ACHN (cell line): ENCODE data around the gene APEH.

Experiments used
- DNase-seq: peaks from one replicate; pipeline ENCODE4 v3.0.0-alpha.2; 2015
- in situ Hi-C: cut with HindIII; loops from 2 replicates; pipeline ENCODE4 v1.10.0; 2017; ENCODE audit warnings: low sequenced_read_pairs, low pct_ligation_motif_present, low pct_unique_long_range_greater_than_20kb

Gene APEH

GRCh38 chr3:49673715-49674496, at the start of gene APEH:
Gene APEH (plus strand): TSS chr3:49674351. CDS start chr3:49674402, 51 bp downstream.
- in situ Hi-C loops: no loop called here
- DNase-seq: peak; percentile 97

- in situ Hi-C loops: no loop called here
- no peak for DNase-seq
These were observed 49.1 kb upstream of the APEH start for GRCh38 chr3:49625071-49625470.

GRCh38 chr3:49626101-49626581, 48.0 kb upstream of the APEH start:
- no peak for DNase-seq
- in situ Hi-C loops: no loop called here

DNA sequence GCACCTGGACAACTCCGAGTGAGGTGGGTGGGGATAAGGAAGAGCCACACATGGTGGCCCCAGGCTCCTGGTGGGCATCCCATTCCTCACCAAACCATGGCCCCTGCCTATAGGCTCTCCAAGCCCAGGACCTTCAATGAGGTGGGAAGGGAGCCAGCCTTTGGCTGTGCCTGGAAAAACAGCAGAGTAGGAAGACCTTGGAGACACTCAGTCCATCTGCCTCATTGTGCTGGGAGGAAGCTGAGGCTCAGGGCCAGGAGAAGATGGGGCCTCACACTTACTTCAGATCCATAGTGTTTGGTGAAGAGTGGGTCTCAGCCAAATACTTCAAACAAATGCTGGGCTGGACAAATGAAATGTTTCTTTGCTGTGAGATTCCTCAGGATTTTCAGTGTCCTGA, 47.4 kb upstream of the APEH start:
- no peak for DNase-seq
- in situ Hi-C loops: no loop called here

- no peak for DNase-seq
- in situ Hi-C loops: no loop called here
These were observed 46.5 kb upstream of the APEH start for GRCh38 chr3:49627634-49628033.

- no peak for DNase-seq
- in situ Hi-C loops: no loop called here
These were observed 45.9 kb upstream of the APEH start for GRCh38 chr3:49628249-49628648.

DNA sequence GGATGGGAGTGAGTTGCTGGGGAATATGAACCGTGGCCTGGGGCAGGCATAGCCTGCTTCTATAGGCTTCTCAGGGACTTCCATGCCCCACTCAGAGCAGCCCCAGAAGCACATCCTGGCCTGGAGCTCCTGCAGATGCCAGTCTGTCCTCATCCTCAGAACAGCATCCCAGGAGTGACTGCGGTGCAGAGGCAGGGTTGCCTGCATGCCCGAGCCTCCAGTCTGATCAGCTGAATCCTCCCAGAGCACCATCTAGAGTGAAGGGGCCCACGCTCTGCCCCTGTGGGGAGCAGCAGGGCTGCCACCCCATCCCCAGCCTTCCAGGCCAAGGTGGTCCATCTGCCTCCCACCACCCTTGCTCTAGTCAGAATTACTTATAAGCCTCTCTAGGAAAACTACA, 44.7 kb upstream of the APEH start:
- in situ Hi-C loops: no loop called here
- DNase-seq: no peak

- in situ Hi-C loops: no loop called here
- no peak for DNase-seq
These were observed 44.3 kb upstream of the APEH start for GRCh38 chr3:49629866-49630265.

DNA sequence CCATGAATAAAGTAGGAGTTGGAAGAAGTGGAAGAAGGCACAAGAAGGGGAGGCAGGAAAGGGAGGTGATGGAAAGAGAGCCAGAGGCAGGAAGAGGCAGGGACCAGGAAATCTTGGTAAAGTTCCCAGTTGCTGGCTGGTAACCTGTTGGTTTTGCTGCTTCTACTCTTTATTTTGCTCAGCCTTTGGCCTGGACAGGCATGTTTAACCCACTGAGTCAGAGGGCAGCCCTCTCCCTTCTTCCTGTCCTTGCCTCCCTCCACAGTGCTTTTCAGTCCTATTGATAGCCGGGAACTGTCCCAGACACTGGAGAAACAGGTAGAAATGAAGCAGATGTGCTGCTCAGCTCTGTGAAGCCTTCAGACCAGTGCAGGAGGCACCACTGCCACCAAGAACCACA, 43.4 kb upstream of the APEH start:
- DNase-seq: no peak
- in situ Hi-C loops: no loop called here

DNA sequence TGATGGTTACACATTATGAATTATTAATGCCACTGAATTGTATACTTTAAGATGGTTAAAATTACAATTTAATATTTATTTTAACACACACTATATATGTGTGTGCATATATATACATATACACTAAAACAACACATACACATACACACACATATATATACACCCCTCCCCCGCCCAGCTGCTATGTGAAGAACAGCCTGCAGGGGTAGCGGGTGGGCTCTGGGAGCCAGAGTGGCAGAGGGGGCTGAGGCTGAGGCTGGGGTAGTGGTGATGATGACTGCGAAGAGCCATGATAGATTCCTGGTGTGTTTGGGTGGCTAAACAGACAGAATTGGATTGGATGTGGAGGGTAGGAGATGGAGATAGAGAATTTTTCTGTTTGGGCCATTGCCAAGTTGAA, 39.4 kb upstream of the APEH start:
- DNase-seq: no peak
- in situ Hi-C loops: no loop called here

- DNase-seq: no peak
- in situ Hi-C loops: no loop called here
These were observed 37.1 kb upstream of the APEH start for GRCh38 chr3:49636883-49637609.

GRCh38 chr3:49638445-49638844, 35.7 kb upstream of the APEH start:
- DNase-seq: peak; percentile 45
- in situ Hi-C loops: no loop called here

GRCh38 chr3:49639551-49639950, 34.6 kb upstream of the APEH start:
- in situ Hi-C loops: no loop called here

GRCh38 chr3:49641292-49641691, 32.9 kb upstream of the APEH start:
- in situ Hi-C loops: no loop called here
- no peak for DNase-seq

More at GRCh38 chr3:49639551-49639950, 34.6 kb upstream of the APEH start:
- DNase-seq: no peak

GRCh38 chr3:49641921-49642707, 32.0 kb upstream of the APEH start:
- no peak for DNase-seq
- in situ Hi-C loops: no loop called here

DNA sequence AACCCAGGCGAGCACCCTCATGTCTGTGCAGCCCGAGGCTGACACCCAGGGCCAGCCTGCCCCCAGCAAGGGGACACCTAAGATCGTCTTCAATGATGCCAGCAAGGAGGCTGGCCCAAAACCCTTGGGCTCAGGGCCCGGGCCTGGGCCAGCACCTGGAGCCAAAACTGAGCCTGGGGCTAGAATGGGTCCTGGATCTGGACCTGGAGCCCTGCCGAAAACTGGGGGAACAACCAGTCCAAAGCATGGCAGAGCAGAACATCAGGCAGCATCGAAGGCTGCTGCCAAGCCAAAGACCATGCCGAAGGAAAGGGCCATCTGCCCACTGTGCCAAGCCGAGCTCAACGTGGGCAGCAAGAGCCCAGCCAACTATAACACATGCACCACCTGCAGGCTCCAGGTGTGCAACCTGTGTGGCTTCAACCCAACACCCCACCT, 31.4 kb upstream of the APEH start:
- no peak for DNase-seq
- in situ Hi-C loops: no loop called here

DNA sequence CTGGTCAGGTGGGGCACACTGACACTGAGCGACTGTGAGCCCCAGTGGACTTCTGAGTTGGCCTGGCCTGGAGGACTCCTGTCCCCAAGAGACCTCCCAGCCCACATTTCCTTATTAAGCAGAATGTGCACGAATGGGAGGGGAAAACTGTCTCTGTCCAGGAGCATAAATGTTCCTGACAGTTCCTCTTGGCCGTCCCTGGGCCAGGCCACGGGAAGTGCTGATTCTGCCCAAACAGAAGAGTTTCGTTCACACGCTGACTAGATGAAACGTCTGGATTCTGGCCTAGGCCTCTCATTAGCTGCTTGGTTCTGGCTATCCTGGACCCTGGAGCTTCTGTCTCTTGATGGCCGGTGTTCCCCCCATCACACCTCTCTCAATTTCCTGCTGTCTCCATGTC, 29.5 kb upstream of the APEH start:
- in situ Hi-C loops: no loop called here
- no peak for DNase-seq

DNA sequence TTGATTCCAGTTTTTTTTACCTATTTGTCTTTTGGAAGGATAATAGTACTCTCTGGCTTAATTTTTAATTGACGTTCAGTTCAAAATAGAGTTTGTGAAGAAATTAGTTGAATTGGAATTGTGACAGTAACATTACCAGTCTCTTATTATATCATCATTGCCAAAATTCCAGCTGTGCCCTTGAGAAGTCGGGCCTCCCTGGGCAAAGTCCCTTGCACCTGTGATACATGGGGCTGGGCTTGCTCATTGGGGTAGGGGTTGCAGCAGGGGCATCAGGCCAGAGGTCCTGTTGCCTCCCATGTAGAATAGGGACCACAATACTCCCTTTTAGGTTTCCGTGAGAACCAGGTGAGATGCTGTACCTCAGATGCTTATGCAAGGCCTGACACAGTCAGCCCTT, 27.9 kb upstream of the APEH start:
- in situ Hi-C loops: no loop called here

GRCh38 chr3:49647741-49648140, 26.4 kb upstream of the APEH start:
- DNase-seq: no peak
- in situ Hi-C loops: no loop called here

More for the DNA sequence above, 27.9 kb upstream of the APEH start:
- no peak for DNase-seq
